GM19395 (cell line): ENCODE results near the gene NPHS1.
"Not testable (repeated sequence)": the region's sequence is repeated elsewhere in the genome, so short reads cannot be mapped to it uniquely, and the experiment has no call there.

ENCODE experiments used
- ATAC-seq: cut with Tn5 transposase; IDR thresholded peaks from one replicate; pipeline ENCODE4 v1.9.1; 2021; ENCODE audit warnings: mild to moderate bottlenecking, moderate library complexity; ENCODE audit not compliant: unreplicated experiment

Gene NPHS1

GRCh38 chr19:35879770-35880317, 27.5 kb upstream of the NPHS1 start:
- ATAC-seq = no peak

DNA sequence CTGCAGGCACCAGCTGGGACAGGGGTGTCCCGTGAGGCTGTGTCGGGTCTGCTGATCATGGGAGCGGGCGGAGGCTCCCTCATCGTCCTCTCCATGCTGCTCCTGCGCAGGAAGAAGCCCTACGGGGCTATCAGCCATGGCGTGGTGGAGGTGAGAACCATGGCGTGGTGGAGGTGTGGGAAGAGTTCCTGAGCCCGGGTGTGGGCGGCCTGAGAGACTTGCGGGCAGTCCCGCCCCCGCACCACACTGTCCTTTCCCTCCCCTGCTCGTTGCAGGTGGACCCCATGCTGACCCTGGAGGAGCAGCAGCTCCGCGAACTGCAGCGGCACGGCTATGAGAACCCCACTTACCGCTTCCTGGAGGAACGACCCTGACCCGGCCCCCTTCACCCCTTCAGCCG, 26.8 kb upstream of the NPHS1 start:
- ATAC-seq = no peak

DNA sequence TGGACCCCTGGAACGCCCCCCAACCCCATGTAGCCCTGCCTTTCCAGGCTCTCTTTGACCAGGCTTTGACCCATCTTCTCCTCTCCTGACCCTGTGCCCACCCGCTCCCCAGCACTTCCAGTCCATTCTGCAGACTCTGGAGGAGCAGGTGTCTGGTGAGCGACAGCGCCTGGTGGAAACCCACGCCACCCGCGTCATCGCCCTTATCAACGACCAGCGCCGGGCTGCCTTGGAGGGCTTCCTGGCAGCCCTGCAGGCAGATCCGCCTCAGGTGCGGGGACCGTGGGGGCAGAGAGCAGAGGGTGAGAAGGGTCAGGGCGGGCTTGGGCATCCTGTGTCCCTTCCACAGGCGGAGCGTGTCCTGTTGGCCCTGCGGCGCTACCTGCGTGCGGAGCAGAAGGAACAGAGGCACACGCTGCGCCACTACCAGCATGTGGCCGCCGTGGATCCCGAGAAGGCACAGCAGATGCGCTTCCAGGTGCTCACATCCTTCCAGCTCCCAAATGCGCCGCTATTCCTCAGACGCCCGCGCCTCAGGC, 22.2 kb upstream of the NPHS1 start:
- no peak for ATAC-seq

GRCh38 chr19:35872180-35872579, 19.9 kb upstream of the NPHS1 start:
- no peak for ATAC-seq

GRCh38 chr19:35871611-35872010, 19.3 kb upstream of the NPHS1 start:
- ATAC-seq = no peak

DNA sequence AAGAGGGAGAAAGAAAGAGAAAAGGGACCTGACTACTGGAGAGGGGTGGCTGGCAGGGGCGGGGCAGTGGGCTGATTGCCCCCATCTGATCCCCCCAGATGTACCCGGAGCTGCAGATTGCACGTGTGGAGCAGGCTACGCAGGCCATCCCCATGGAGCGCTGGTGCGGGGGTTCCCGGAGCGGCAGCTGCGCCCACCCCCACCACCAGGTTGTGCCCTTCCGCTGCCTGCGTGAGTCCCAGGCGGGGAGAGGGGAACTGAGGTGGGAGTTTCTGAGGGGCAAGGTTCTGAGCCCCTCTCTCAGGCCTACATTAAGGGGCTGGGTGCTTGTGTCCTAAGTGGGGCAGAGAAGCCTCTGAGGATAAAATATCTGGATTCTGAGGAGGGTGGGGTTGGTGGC, 18.5 kb upstream of the NPHS1 start:
- no peak for ATAC-seq

DNA sequence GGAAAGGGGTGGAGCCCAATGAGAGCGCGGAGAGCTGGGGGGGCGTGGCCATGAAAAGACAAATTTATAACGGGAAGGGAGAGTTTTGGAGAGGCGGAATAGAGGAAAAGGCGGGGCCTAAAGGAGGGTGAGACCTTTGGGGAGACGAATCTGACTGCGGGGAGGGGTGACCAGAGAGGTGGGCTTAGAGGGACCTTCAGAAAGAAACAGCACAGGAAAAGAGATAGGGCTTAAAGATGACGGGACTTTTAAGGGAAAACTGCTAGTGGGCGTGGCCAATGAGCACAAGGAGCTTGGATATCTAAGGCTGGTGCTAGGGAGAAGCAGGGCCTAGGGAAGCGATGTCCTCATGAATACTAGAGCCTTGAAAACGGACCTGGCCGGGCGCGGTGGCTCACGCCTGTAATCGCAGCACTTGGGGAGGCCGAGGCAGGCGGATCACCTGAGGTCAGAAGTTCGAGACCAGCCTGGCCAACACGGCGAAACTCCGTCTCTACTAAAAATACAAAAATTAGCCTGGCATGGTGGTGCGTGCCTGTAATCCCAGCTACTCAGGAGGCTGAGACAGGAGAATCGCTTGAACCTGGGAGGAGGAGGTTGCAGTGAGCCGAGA, 17.9 kb upstream of the NPHS1 start:
- ATAC-seq = not testable (repeated sequence)

- no peak for ATAC-seq
Observed at GRCh38 chr19:35869327-35870123, 17.2 kb upstream of the NPHS1 start.

DNA sequence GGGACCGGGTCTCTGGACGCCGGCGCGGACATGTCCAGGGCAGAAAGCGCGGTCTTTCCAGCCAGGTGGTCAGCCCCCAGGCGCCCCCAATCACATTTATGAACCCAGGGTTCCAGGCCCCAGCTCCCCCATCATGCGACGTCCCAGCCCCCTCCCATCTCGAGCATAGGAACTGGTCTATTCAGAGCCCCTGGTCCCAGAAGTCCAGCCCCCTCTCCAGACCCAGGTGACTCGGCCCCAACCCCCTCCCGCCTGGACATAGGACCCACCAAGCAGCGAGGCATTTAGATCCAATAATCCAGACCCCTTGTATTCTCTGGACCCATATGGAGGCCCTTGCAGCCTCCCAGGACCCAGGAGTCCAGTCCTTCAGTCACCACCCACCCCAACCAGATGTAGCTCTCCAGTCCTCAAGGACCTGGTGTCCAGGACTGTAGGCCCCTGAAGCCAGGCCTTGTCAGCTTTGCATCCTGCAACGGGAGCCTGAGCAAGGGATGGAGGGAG, 16.6 kb upstream of the NPHS1 start:
- ATAC-seq = no peak

DNA sequence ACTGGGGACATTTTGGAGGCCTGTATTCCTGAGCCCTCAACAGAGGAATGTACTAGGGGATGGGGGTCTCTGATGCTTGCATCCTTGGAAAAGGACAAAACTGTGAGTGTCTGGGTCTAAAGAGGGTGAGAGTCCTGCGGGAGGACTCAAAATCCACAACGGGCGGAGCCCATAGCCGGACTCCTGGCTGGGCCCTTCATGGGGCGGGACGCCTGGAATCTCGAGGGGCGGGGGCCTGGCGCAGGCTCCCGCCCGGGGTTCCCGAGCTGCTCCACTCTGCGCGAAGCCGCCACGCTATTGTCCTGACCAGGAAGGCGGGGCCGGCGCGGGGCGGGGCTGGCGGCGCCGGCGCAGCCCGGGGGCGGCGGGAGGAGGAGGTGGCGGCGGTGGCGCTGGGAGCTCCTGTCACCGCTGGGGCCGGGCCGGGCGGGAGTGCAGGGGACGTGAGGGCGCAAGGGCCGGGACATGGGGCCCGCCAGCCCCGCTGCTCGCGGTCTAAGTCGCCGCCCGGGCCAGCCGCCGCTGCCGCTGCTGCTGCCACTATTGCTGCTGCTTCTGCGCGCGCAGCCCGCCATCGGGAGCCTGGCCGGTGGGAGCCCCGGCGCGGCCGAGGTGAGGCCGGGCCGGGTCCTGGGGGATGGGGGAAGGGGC, 16.0 kb upstream of the NPHS1 start, which contains the start of gene APLP1:
Gene APLP1, plus strand, starts transcription at position 403 of the 651 bp plus-strand sequence. Its CDS starts 63 bp downstream, at position 466.
- no peak for ATAC-seq

DNA sequence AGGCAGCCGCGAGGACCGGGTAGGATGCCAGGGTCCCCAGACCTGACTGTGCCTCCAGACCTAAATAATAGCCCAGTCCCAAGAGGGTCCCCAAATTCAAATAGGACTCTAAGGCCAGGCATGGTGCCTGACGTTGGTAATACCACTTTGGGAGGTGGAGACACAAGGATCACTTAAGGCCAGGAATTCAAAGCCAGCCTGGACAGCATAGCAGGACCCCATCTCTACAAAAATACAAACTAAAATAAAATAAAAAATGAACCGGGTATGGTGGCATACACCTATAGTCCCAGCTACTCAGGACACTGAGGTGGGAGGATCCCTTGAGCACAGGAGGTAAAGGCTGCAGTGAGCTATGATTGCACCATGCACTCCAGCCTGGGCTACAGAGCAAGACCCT, 10.7 kb upstream of the NPHS1 start:
- no peak for ATAC-seq

DNA sequence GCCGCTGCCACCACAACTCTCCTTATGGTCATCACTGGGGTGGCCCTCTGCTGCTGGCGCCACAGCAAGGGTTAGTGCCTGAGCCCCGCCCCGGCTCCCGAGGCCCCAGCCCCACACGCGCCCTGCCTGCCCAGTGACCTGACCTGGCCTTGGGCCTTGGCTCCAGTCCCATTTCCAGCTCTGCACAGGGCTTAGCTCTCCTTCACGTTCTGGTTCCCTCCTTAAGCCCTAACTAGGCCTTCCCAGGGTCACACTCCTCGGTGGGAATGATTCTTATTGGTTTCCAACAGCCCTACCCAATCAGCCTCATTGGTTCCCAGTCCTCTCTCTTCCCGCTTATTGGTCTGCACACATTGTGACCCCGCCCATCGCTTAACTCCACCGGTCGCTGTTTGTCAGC, 10.2 kb upstream of the NPHS1 start:
- no peak for ATAC-seq

DNA sequence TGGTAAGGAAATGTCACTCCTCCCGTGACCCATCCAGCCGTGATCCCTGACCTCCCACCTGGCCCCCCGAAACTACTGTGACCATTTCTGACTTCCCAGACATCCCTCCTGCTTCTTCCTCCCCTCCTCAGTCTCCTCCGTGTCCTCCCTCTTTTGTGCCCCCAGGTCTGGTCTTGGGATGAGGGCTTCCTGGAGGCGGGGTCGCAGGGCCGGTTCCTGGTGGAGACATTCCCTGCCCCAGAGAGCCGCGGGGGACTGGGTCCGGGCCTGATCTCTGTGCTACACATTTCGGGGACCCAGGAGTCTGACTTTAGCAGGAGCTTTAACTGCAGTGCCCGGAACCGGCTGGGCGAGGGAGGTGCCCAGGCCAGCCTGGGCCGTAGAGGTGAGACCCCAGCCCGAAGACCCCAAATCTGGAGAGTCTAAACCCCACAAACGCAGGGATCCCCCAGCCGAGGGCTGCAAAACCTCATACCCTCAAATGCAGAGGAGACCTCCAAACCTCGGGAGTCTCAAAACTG, 9.4 kb upstream of the NPHS1 start:
- ATAC-seq = no peak

GRCh38 chr19:35860818-35861639, 8.7 kb upstream of the NPHS1 start:
- no peak for ATAC-seq

DNA sequence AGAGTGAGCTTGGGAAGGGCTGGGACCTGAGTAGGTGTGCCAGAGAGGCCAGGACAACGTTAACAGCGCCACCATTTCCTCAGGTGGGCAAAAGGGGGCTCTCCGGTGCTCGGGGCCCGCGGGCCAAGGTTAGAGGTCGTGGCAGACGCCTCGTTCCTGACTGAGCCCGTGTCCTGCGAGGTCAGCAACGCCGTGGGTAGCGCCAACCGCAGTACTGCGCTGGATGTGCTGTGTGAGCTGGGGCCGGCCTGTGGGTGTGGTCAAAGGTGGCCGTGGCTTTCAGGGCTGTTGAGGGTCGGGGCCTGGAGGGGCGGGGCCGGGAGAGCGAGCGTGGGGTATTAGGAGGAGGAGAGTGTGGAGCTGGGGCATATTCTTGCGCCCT, 8.1 kb upstream of the NPHS1 start:
- ATAC-seq = no peak

- ATAC-seq = no peak
Observed at GRCh38 chr19:35859414-35859813, 7.1 kb upstream of the NPHS1 start.

DNA sequence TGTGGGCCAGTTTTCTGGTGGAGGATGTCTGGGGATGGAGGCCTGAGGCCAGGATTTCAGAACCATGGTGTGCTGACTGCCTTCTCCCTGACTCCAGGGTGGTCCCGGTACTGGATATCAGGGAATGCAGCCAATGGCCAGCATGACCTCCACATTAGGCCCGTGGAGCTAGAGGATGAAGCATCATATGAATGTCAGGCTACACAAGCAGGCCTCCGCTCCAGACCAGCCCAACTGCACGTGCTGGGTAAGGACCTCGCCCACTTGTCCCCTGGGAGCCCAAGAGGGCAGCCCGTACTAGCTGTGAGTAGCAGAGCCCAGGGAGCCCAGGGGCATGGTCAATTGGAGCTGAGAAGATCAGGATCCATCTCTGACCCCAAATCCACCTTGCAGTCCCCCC, 6.0 kb upstream of the NPHS1 start:
- no peak for ATAC-seq

- ATAC-seq = no peak
Observed at GRCh38 chr19:35856546-35857149, 4.3 kb upstream of the NPHS1 start, which contains the start of gene KIRREL2. Gene KIRREL2 (plus strand): TSS chr19:35856911. CDS start chr19:35857120, 209 bp downstream.

- no peak for ATAC-seq
Observed at GRCh38 chr19:35853038-35853756, 893 bp upstream of the NPHS1 start.
